ENCODE results near the gene COL4A2.

GRCh38 chr13:110410000-110410399, 102.9 kb downstream of the COL4A2 start:
- TF ChIP-seq CTCF (IDR thresholded peaks at IDR 0.05), result no peak
- TF ChIP-seq POLR2A (IDR thresholded peaks at IDR 0.05), result no peak
- no peak for TF ChIP-seq POLR2AphosphoS5 (IDR thresholded peaks at IDR 0.05; ENCODE audit: insufficient read depth in 1 of 2, low read depth in 1 of 2)

All from vagina (tissue), 2 donors.